A673 (cell line): ENCODE data around the gene MBOAT7.

Experiments used
- EZH2 ChIP-seq: fragments of 200-600 bp; sonication (generic); IDR thresholded peaks from 2 replicates; pipeline ENCODE4 v1.6.1; 2017; ENCODE audit warnings: borderline replicate concordance, low read depth, mild to moderate bottlenecking, mixed read lengths, antibody characterized with exemption, low read length; ENCODE audit not compliant: poor library complexity, severe bottlenecking
- TF ChIP-seq, protein P1 (sequence below): fragments of 300-800, 200-600 bp; sonication (generic); conservative IDR thresholded peaks from 2 replicates; pipeline ENCODE4 v1.5.1; 2017; ENCODE audit warnings: low read depth, mild to moderate bottlenecking, antibody characterized with exemption, low read length, moderate library complexity, mixed read lengths

- TF ChIP-seq, protein P1, sequence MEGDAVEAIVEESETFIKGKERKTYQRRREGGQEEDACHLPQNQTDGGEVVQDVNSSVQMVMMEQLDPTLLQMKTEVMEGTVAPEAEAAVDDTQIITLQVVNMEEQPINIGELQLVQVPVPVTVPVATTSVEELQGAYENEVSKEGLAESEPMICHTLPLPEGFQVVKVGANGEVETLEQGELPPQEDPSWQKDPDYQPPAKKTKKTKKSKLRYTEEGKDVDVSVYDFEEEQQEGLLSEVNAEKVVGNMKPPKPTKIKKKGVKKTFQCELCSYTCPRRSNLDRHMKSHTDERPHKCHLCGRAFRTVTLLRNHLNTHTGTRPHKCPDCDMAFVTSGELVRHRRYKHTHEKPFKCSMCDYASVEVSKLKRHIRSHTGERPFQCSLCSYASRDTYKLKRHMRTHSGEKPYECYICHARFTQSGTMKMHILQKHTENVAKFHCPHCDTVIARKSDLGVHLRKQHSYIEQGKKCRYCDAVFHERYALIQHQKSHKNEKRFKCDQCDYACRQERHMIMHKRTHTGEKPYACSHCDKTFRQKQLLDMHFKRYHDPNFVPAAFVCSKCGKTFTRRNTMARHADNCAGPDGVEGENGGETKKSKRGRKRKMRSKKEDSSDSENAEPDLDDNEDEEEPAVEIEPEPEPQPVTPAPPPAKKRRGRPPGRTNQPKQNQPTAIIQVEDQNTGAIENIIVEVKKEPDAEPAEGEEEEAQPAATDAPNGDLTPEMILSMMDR, result no peak
- no peak for TF ChIP-seq EZH2
These were observed 17.4 kb upstream of the MBOAT7 start for GRCh38 chr19:54206831-54207177.
